HepG2 (cell line): ENCODE data around the gene IAH1. TPM values are rescaled to one million over a fixed set of nuclear protein-coding genes. Genes with fewer than 3 reads are reported as not detected.

Source experiments
- ATAC-seq: fragments of 200-7000 bp; cut with Tn5 transposase; 3 replicates; pipeline ENCODE4 v1.9.1; 2020; ENCODE audit warnings: mild to moderate bottlenecking, moderate library complexity
- BruUV-seq: library from RNA; stranded (reverse); fragments of 400-500 nt; replicated peaks from 2 replicates; lab custom pipeline; 2021; lab: Mats Ljungman, UMichigan
- CTCF ChIA-PET: fragments of 300-600 bp; formaldehyde crosslinking; extraction: SDS; loops from one replicate; lab custom pipeline; 2021; ENCODE audit warnings: low total read pairs, inconsistent platforms, low intra/inter-chr PET ratio; lab: Yijun Ruan, JAX
- POLR2A ChIA-PET: fragments of 350-600 bp; sonication (Branson Sonifier 250); formaldehyde crosslinking; loops from one replicate; lab custom pipeline; 2020; ENCODE audit warnings: antibody characterized with exemption, inconsistent platforms; lab: Yijun Ruan, JAX
- DNase-seq: peaks from one replicate; pipeline ENCODE4 v3.0.0-alpha.2; 2015; ENCODE audit warnings: low spot score
- FAIRE-seq: peaks from 3 replicates; lab custom pipeline; 2011; peaks lifted over from hg19 to GRCh38; lab: Jason Lieb, UNC
- H2AFZ ChIP-seq: one replicate; pipeline ENCODE4 v1.6.1; 2011; ENCODE audit warnings: low read length, inconsistent platforms
- H3K27ac ChIP-seq: fragments of 300-600 bp; 3 replicates; pipeline ENCODE4 v1.8.0; 2011; ENCODE audit warnings: mixed run types, mild to moderate bottlenecking, mixed read lengths, low read length, inconsistent platforms; ENCODE audit not compliant: insufficient read depth; ENCODE audit errors: extremely low read length
- H3K27me3 ChIP-seq, 2 experiments: fragments of 200-600 bp in 1 of 2; 2 replicates in 1 of 2; 3 replicates in 1 of 2; pipeline versions ENCODE4 v1.6.0 to v1.8.0; 2011; ENCODE audit warnings: low read length in 2 of 2, mild to moderate bottlenecking in 2 of 2, moderate library complexity in 2 of 2, inconsistent platforms in 1 of 2; ENCODE audit not compliant: insufficient read depth in 2 of 2, control insufficient read depth in 1 of 2
- H3K36me3 ChIP-seq, 2 experiments: fragments of 200-600 bp in 1 of 2; replicated peaks in 1 of 2; 2 replicates in 1 of 2; 3 replicates in 1 of 2; pipeline versions ENCODE4 v1.5.1 to v1.8.0; 2011; ENCODE audit warnings: low read length in 2 of 2, inconsistent platforms in 1 of 2; ENCODE audit not compliant: insufficient read depth in 2 of 2, control insufficient read depth in 1 of 2
- H3K4me1 ChIP-seq: 2 replicates; pipeline ENCODE4 v1.5.1; 2012; ENCODE audit warnings: low read length, inconsistent platforms; ENCODE audit not compliant: insufficient read depth
- H3K4me2 ChIP-seq: 2 replicates; pipeline ENCODE4 v1.6.0; 2011; ENCODE audit warnings: low read depth, low read length, inconsistent platforms
- H3K4me3 ChIP-seq, 3 experiments: fragments of 200-600 bp in 1 of 3; sonication (generic), shearing (Covaris generic) in 1 of 3; replicated peaks in 1 of 3; 2 replicates each; pipeline ENCODE4 v1.5.1; 2011 to 2016; ENCODE audit warnings: low read length in 3 of 3, inconsistent platforms in 2 of 3, low read depth in 2 of 3, mild to moderate bottlenecking in 2 of 3, control low read depth in 1 of 3, mixed read lengths in 1 of 3; ENCODE audit not compliant: insufficient read depth in 1 of 3
- H3K79me2 ChIP-seq: one replicate; pipeline ENCODE4 v1.6.1; 2011; ENCODE audit warnings: low read length, inconsistent platforms; ENCODE audit not compliant: insufficient read depth
- H3K9ac ChIP-seq: 2 replicates; pipeline ENCODE4 v1.6.0; 2011; ENCODE audit warnings: mild to moderate bottlenecking, low read depth, low read length, inconsistent platforms; ENCODE audit not compliant: insufficient read depth
- H3K9me3 ChIP-seq: 2 replicates; pipeline ENCODE4 v1.5.1; 2012; ENCODE audit warnings: mild to moderate bottlenecking, low read length
- H4K20me1 ChIP-seq: 2 replicates; pipeline ENCODE4 v1.6.0; 2011; ENCODE audit warnings: inconsistent platforms, mild to moderate bottlenecking, low read length, moderate library complexity; ENCODE audit not compliant: insufficient read depth
- FLYWCH1 ChIP-seq: sonication (generic); formaldehyde crosslinking; IDR thresholded peaks from 2 replicates; pipeline ENCODE4 v1.8.1; 2023; ENCODE audit warnings: mild to moderate bottlenecking, missing genetic modification reagents
- FOXJ3 ChIP-seq: sonication (generic); formaldehyde crosslinking; IDR thresholded peaks from 2 replicates; pipeline ENCODE4 v1.4.0; 2020; ENCODE audit warnings: missing genetic modification reagents, mild to moderate bottlenecking, borderline replicate concordance
- GPBP1L1 ChIP-seq: sonication (generic); formaldehyde crosslinking; IDR thresholded peaks from 2 replicates; pipeline ENCODE4 v1.5.0; 2020; ENCODE audit warnings: mild to moderate bottlenecking, missing genetic modification reagents
- HNF1B ChIP-seq: sonication (generic); formaldehyde crosslinking; IDR thresholded peaks from 2 replicates; pipeline ENCODE4 v1.5.1; 2020; ENCODE audit warnings: mild to moderate bottlenecking, moderate library complexity, missing genetic modification reagents
- NR1H2 ChIP-seq: sonication (generic); formaldehyde crosslinking; IDR thresholded peaks from 2 replicates; pipeline ENCODE4 v1.8.1; 2022; ENCODE audit warnings: low read depth, missing genetic modification reagents, borderline replicate concordance
- PRMT3 ChIP-seq: sonication (generic); formaldehyde crosslinking; IDR thresholded peaks from 2 replicates; pipeline ENCODE4 v1.8.1; 2022; ENCODE audit warnings: low read depth, mild to moderate bottlenecking, moderate library complexity, missing genetic modification reagents, borderline replicate concordance
- SNAI1 ChIP-seq: sonication (generic); formaldehyde crosslinking; IDR thresholded peaks from 2 replicates; pipeline ENCODE4 v1.5.0; 2020; ENCODE audit warnings: mild to moderate bottlenecking, missing genetic modification reagents, borderline replicate concordance
- SRF ChIP-seq: IDR thresholded peaks from 2 replicates; pipeline ENCODE4 v1.6.1; 2011; ENCODE audit warnings: mild to moderate bottlenecking, low read depth, low read length, moderate library complexity
- SRY ChIP-seq: sonication (generic); formaldehyde crosslinking; IDR thresholded peaks from 2 replicates; pipeline ENCODE4 v1.8.0; 2022; ENCODE audit warnings: mild to moderate bottlenecking, missing genetic modification reagents
- ZNF18 ChIP-seq: sonication (generic); formaldehyde crosslinking; IDR thresholded peaks from 2 replicates; pipeline ENCODE4 v1.8.0; 2022; ENCODE audit warnings: mild to moderate bottlenecking, missing genetic modification reagents; ENCODE audit not compliant: insufficient replicate concordance
- ZNF362 ChIP-seq: sonication (generic); formaldehyde crosslinking; IDR thresholded peaks from 2 replicates; pipeline ENCODE4 v1.4.0; 2020; ENCODE audit warnings: missing genetic modification reagents, mild to moderate bottlenecking, borderline replicate concordance
- ZNF564 ChIP-seq: sonication (generic); formaldehyde crosslinking; IDR thresholded peaks from 2 replicates; pipeline ENCODE4 v1.8.1; 2023; ENCODE audit warnings: mild to moderate bottlenecking, missing genetic modification reagents
- ZNF790 ChIP-seq: sonication (generic); formaldehyde crosslinking; IDR thresholded peaks from 2 replicates; pipeline ENCODE4 v1.8.0; 2022; ENCODE audit warnings: missing genetic modification reagents, mild to moderate bottlenecking, borderline replicate concordance
- ZSCAN30 ChIP-seq: sonication (generic); formaldehyde crosslinking; IDR thresholded peaks from 2 replicates; pipeline ENCODE4 v1.5.0; 2020; ENCODE audit warnings: mild to moderate bottlenecking, missing genetic modification reagents
- WGBS: methylation state at CpG from one replicate; pipeline ENCODE4 v1.1.6; 2017; ENCODE audit warnings: low lambda C conversion rate; 5-methylcytosine and 5-hydroxymethylcytosine counted together
- in situ Hi-C: cut with HindIII; loops from 2 replicates; pipeline ENCODE4 v1.10.0; 2017; ENCODE audit warnings: low pct_unique_long_range_greater_than_20kb; ENCODE audit not compliant: extremely low pct_ligation_motif_present
- intact Hi-C: fragments of 100-400 bp; cut with micrococcal nuclease; formaldehyde crosslinking; loops from one replicate; pipeline ENCODE4 v1.10.0; 2022; ENCODE audit not compliant: unreplicated experiment
- polyA plus RNA-seq, 8 experiments: library from polyadenylated mRNA; depleted of rRNA in 3 of 8; stranded (reverse) in 7 of 8; unstranded in 1 of 8; fragments of >200 nt; fragmentation: Illumina TruSeq in 4 of 8; extraction: Trizol in 4 of 8; gene quantifications; 2 replicates each; pipeline versions ENCODE4 v1.2.1 to v1.2.3, GENCODE V29; 2011 to 2016; ENCODE audit warnings: low read depth in 4 of 8, missing spikeins in 1 of 8, mixed read lengths in 1 of 8; ENCODE audit not compliant: insufficient read depth in 1 of 8
- total RNA-seq, 5 experiments: library from RNA; depleted of rRNA; stranded (reverse); fragments of >200 nt; fragmentation: Illumina TruSeq; extraction: Trizol; gene quantifications; 2 replicates each; pipeline ENCODE4 v1.2.3, GENCODE V29; 2016; ENCODE audit warnings: low read depth in 1 of 5

IAH1 gene
- total and polyA plus RNA-seq, 2 of the 13 experiments (the other 11 are each of a cell fraction or from before 2014, with no cell fraction given) = 43.6 to 44.4 TPM

- intact Hi-C loops = no loop called here
- TF ChIP-seq SRF (no peak), HNF1B (CRISPR knock-in tag) (no peak), SRY (CRISPR knock-in tag) (no peak), FOXJ3 (no peak), FLYWCH1 (no peak), NR1H2 (CRISPR knock-in tag) (no peak), ZNF362 (CRISPR knock-in tag) (no peak), SNAI1 (CRISPR knock-in tag) (no peak), ZNF790 (CRISPR knock-in tag) (no peak), ZNF18 (CRISPR knock-in tag) (no peak), ZSCAN30 (no peak), GPBP1L1 (CRISPR knock-in tag) (no peak), ZNF564 (no peak), PRMT3 (CRISPR knock-in tag) (no peak)
- Histone ChIP-seq H3K27me3 (no peaks in the 10 kb centered on the region), H2AFZ (no peak overlapping the region), H3K4me2 (no peak overlapping the region), H3K9ac (no peak overlapping the region), H3K27ac (no peak overlapping the region), H3K79me2 (no peaks in the 10 kb centered on the region), H3K4me1 (peaks cover 8% of the 10 kb centered on the region; the same call in 1 of the 2 replicates), H3K36me3 (peaks cover 13 to 46% of the 10 kb centered on the region in 2 experiments), H3K9me3 (no peaks in the 10 kb centered on the region), H3K4me3 (no peak overlapping the region), H4K20me1 (no peaks in the 10 kb centered on the region)
- WGBS = 93% methylated on average over 7 of the region's 7 CpGs
- CTCF ChIA-PET = no interaction called here
- no TSS peak for BruUV-seq
- DNase-seq = no peak
- POLR2A ChIA-PET = no interaction called here
- ATAC-seq = no peak
- no peak for FAIRE-seq
- in situ Hi-C loops = no loop called here
These were observed 10.7 kb upstream of the IAH1 start for GRCh38 chr2:9463698-9464034.
